Breast epithelium (tissue), 4 donors: ENCODE data around the gene C1orf87. TPM values are rescaled to one million over a fixed set of nuclear protein-coding genes. Genes with fewer than 3 reads are reported as not detected.

Experiments
- DNase-seq, 2 donors: peaks; one replicate each; pipeline ENCODE4 v3.0.0-alpha.2; 2019; ENCODE audit warnings: low spot score in 2 of 2
- H3K27ac ChIP-seq, 2 donors: fragments of 200-600 bp; sonication (generic) in 1 of 2; one replicate each; pipeline ENCODE4 v1.5.1; 2016 to 2019; ENCODE audit warnings: mild to moderate bottlenecking in 1 of 2
- H3K27me3 ChIP-seq, 2 donors: fragments of 200-600 bp; sonication (generic) in 1 of 2; one replicate each; pipeline versions ENCODE4 v1.5.1 to v1.6.0; 2017 to 2019; ENCODE audit warnings: control low read depth in 1 of 2, mild to moderate bottlenecking in 1 of 2
- H3K36me3 ChIP-seq: fragments of 200-600 bp; one replicate; pipeline ENCODE4 v1.5.1; 2019
- H3K4me1 ChIP-seq, 2 donors: fragments of 200-600 bp; sonication (generic); one replicate each; pipeline ENCODE4 v1.5.1; 2016 to 2019; ENCODE audit warnings: control low read depth in 1 of 2
- H3K4me3 ChIP-seq, 3 donors: fragments of 200-600 bp; sonication (generic); 1 replicate in 2 of 3; 2 replicates in 1 of 3; pipeline ENCODE4 v1.5.1; 2016 to 2019; ENCODE audit warnings: mild to moderate bottlenecking in 3 of 3, moderate library complexity in 2 of 3
- H3K9me3 ChIP-seq, 2 donors: fragments of 200-600 bp; sonication (generic) in 1 of 2; one replicate each; pipeline ENCODE4 v1.5.1; 2016 to 2019; ENCODE audit warnings: control low read depth in 1 of 2
- POLR2A ChIP-seq: fragments of 450-650 bp; IDR thresholded peaks from one replicate; pipeline ENCODE4 v1.6.1; 2016; ENCODE audit warnings: antibody characterized with exemption, mild to moderate bottlenecking, moderate library complexity
- POLR2AphosphoS5 ChIP-seq, 3 donors: sonication (generic); formaldehyde crosslinking; IDR thresholded peaks; one replicate each; pipeline ENCODE4 v1.6.1; 2017; ENCODE audit warnings: antibody characterized with exemption in 3 of 3
- intact Hi-C: fragments of 100-400 bp; cut with DNase I; formaldehyde crosslinking; loops from one replicate; pipeline ENCODE4 v1.15.1; 2023; ENCODE audit warnings: low total_unique reads
- total RNA-seq, 3 donors: library from RNA; depleted of rRNA; stranded (reverse); fragments of >200 nt; gene quantifications; one replicate each; pipeline ENCODE4 v1.1.0, GENCODE V29; 2016
- TF ChIP-seq, protein P1 (sequence below), 3 donors: fragments of 450-650 bp; IDR thresholded peaks; one replicate each; pipeline ENCODE4 v1.5.1; 2016 to 2017; ENCODE audit warnings: antibody characterized with exemption in 3 of 3, mild to moderate bottlenecking in 3 of 3, moderate library complexity in 3 of 3

The C1orf87 gene
- total RNA-seq, 3 donors from 2014 or later: not detected

DNA sequence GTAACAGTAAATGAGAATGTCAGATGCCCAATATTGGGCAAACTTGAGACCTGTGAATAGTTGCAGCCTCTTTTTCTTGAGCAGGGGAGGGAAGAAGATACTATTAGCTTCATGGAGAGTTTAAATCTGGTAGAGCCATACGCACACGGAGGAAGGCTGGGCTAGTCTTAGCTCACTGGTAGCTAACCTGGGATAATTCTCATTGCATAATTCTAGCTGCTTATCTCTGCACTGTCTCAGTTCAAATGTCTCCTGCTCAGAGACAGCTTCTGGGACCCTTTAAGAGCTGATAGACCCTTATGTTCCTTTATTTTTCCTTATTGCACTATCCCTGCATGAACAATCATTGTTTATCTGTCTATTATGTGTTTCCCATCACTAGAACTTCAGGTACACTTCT, 8.4 kb downstream of the C1orf87 start:
- no peaks in the 10 kb centered on the region for H3K36me3 ChIP-seq
- no peak for DNase-seq
- H3K27ac ChIP-seq: no peak overlapping the region
- H3K9me3 ChIP-seq: no peaks in the 10 kb centered on the region
- H3K4me3 ChIP-seq: no peak overlapping the region
- H3K4me1 ChIP-seq: no peaks in the 10 kb centered on the region
- TF ChIP-seq, protein P1, sequence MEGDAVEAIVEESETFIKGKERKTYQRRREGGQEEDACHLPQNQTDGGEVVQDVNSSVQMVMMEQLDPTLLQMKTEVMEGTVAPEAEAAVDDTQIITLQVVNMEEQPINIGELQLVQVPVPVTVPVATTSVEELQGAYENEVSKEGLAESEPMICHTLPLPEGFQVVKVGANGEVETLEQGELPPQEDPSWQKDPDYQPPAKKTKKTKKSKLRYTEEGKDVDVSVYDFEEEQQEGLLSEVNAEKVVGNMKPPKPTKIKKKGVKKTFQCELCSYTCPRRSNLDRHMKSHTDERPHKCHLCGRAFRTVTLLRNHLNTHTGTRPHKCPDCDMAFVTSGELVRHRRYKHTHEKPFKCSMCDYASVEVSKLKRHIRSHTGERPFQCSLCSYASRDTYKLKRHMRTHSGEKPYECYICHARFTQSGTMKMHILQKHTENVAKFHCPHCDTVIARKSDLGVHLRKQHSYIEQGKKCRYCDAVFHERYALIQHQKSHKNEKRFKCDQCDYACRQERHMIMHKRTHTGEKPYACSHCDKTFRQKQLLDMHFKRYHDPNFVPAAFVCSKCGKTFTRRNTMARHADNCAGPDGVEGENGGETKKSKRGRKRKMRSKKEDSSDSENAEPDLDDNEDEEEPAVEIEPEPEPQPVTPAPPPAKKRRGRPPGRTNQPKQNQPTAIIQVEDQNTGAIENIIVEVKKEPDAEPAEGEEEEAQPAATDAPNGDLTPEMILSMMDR (IDR thresholded peaks at IDR 0.05): no peak
- TF ChIP-seq POLR2AphosphoS5 (IDR thresholded peaks at IDR 0.05) (no peak), POLR2A (no peak)
- no peaks in the 10 kb centered on the region for H3K27me3 ChIP-seq
- intact Hi-C loops: no loop called here

DNA sequence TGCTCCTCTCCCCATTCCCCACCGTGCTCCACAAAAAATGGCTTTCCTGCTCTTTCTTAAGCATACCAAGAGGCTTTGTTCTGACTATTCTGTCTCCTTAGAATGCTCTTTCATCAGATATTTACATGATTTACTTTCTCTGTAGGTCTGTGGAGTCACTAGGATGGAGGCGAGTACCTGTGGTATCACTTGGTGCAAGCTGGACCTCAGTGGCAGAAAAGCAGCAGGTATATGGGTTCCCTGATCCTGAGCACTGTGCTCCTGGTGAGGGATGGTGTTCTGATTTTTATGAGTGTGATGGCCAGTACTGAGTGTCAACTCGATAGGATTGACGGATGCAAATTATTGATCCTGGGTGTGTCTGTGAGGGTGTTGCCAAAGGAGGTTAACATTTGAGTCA, 10.0 kb downstream of the C1orf87 start:
- Histone ChIP-seq H3K27me3 (no peaks in the 10 kb centered on the region), H3K4me1 (no peaks in the 10 kb centered on the region), H3K27ac (no peak overlapping the region), H3K4me3 (no peak overlapping the region), H3K9me3 (no peaks in the 10 kb centered on the region), H3K36me3 (no peaks in the 10 kb centered on the region)
- DNase-seq: no peak
- no peak for TF ChIP-seq POLR2A
- TF ChIP-seq, protein P1 (IDR thresholded peaks at IDR 0.05): no peak
- no peak for TF ChIP-seq POLR2AphosphoS5 (IDR thresholded peaks at IDR 0.05)
- intact Hi-C loops: no loop called here

DNA sequence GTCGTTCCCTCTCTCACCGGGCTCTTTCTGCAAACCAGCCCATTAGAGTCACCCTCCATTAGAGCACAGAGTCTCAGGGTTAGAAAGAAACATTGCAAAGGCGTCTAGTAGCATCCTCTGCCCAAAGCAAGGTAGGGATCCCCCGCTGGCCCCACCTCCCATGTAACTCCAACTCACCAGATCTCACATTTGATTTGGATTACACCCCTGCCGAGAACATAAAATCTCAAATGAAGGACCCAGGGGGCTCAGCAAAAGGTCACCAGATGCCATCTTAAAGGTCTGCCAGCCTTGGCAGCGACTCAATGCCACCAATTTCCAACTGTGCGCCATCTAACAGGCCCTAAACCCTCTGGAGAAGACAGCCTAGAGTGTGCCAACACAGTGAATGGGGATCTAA, 14.1 kb downstream of the C1orf87 start:
- intact Hi-C loops: no loop called here
- Histone ChIP-seq H3K4me1 (no peaks in the 10 kb centered on the region), H3K27ac (no peak overlapping the region), H3K36me3 (no peaks in the 10 kb centered on the region), H3K9me3 (no peaks in the 10 kb centered on the region), H3K27me3 (no peaks in the 10 kb centered on the region), H3K4me3 (no peak overlapping the region)
- DNase-seq: no peak
- TF ChIP-seq POLR2A (no peak), POLR2AphosphoS5 (IDR thresholded peaks at IDR 0.05) (no peak)
- TF ChIP-seq, protein P1 (IDR thresholded peaks at IDR 0.05): no peak

DNA sequence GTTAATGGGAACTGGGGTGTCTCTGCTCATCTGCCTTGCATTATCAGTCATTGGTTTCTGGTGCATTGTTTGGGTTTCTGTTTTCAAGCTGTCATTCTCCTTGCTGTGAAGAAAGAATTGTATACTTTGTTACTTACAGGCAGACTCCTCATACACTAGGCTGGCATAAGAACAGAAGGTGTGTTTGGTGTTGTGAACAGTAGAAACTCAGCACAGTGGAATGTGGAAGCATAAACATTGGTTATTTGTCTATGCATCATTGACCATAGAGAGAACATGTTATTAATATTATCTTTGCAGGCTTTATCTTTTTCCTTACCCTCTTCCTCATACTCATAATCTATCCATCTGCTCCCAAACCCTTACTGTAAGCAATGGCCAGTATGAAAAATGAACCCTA, 18.2 kb downstream of the C1orf87 start:
- H3K36me3 ChIP-seq: no peaks in the 10 kb centered on the region
- H3K4me3 ChIP-seq: no peak overlapping the region
- no peak for DNase-seq
- no peak overlapping the region for H3K27ac ChIP-seq
- no peaks in the 10 kb centered on the region for H3K9me3 ChIP-seq
- no peaks in the 10 kb centered on the region for H3K4me1 ChIP-seq
- TF ChIP-seq POLR2A: no peak
- TF ChIP-seq, protein P1 (IDR thresholded peaks at IDR 0.05): no peak
- TF ChIP-seq POLR2AphosphoS5 (IDR thresholded peaks at IDR 0.05): no peak
- intact Hi-C loops: no loop called here
- no peaks in the 10 kb centered on the region for H3K27me3 ChIP-seq

DNA sequence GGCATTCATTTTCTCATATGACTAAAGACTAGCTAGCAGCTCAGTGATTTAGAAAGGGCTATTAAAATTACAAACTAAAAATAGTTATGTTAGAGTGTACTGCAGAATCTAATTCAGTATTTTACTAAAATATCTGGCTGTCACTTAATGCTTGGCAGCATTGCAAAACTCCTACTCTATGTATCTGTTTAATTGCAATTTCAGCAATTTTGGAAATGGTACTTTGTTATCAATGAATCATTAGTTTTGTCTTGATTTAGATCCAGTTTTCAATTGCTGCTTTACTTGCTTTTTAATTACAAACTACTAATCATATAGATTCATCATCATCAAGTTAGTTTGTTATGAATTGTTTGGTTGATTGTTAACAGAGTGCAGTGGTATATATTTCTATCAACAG, 19.2 kb downstream of the C1orf87 start:
- TF ChIP-seq, protein P1 (IDR thresholded peaks at IDR 0.05): no peak
- TF ChIP-seq POLR2AphosphoS5 (IDR thresholded peaks at IDR 0.05) (no peak), POLR2A (no peak)
- DNase-seq: no peak
- H3K27me3 ChIP-seq: no peaks in the 10 kb centered on the region
- H3K4me3 ChIP-seq: no peak overlapping the region
- intact Hi-C loops: no loop called here
- peaks cover 0 to 2% of the 10 kb centered on the region in 2 donors for H3K9me3 ChIP-seq
- H3K36me3 ChIP-seq: no peaks in the 10 kb centered on the region
- H3K27ac ChIP-seq: no peak overlapping the region
- no peaks in the 10 kb centered on the region for H3K4me1 ChIP-seq
